HCT116 (cell line): ENCODE measurements around the gene RBM4B. TPM values are rescaled to one million over a fixed set of nuclear protein-coding genes. Genes with fewer than 3 reads are reported as not detected.

ENCODE experiments used
- ATAC-seq: fragments of 200-7000 bp; cut with Tn5 transposase; 2 replicates; pipeline ENCODE4 v1.9.1; 2020; ENCODE audit warnings: mild to moderate bottlenecking, moderate library complexity
- BruUV-seq: library from RNA; stranded (reverse); fragments of 400-500 nt; replicated peaks from 2 replicates; lab custom pipeline; 2021; lab: Mats Ljungman, UMichigan
- CTCF ChIA-PET: fragments of 300-600 bp; sonication (Branson Sonifier 250); formaldehyde crosslinking; loops from one replicate; lab custom pipeline; 2021; ENCODE audit warnings: antibody characterized with exemption; lab: Charles Lee
- POLR2A ChIA-PET: fragments of 300-600, 350-600 bp; sonication (Branson Sonifier 250); formaldehyde crosslinking; loops from one replicate; lab custom pipeline; 2021; ENCODE audit warnings: antibody characterized with exemption; lab: Charles Lee
- RAD21 ChIA-PET, 2 experiments: fragments of 300-600 bp; sonication (Branson Sonifier 250); formaldehyde crosslinking; loops; one replicate each; lab custom pipeline; 2023; ENCODE audit warnings: low total read pairs in 2 of 2; ENCODE audit not compliant: uncharacterized antibody in 2 of 2, unreplicated experiment in 2 of 2, low non-redundant PET in 1 of 2; lab: Charles Lee
- DNase-seq: peaks from one replicate; pipeline ENCODE4 v3.0.0-alpha.2; 2010; ENCODE audit warnings: low read depth, low spot score
- H2AFZ ChIP-seq: fragments of 200-600 bp; shearing (Covaris generic), sonication (generic); 2 replicates; pipeline ENCODE4 v1.6.1; 2017; ENCODE audit warnings: low read depth, mixed run types, mixed read lengths, antibody characterized with exemption, low read length; ENCODE audit not compliant: poor library complexity, severe bottlenecking
- H3K27ac ChIP-seq: 2 replicates; pipeline ENCODE4 v1.5.1; 2012; ENCODE audit warnings: low read depth, low read length
- H3K27me3 ChIP-seq: fragments of 200-600 bp; sonication (generic); 2 replicates; pipeline ENCODE4 v1.6.1; 2016; ENCODE audit warnings: mixed run types, low read length, mixed read lengths; ENCODE audit not compliant: insufficient read depth
- H3K36me3 ChIP-seq, 2 experiments: fragments of 200-500 bp in 1 of 2; fragments of 200-600 bp in 1 of 2; sonication (Bioruptor generic) in 1 of 2; sonication (generic) in 1 of 2; 2 replicates each; pipeline versions ENCODE4 v1.5.1 to v1.6.1; 2014 to 2016; ENCODE audit warnings: low read length in 2 of 2, inconsistent platforms in 1 of 2, mixed read lengths in 1 of 2, mixed run types in 1 of 2; ENCODE audit not compliant: insufficient read depth in 2 of 2, control insufficient read depth in 1 of 2
- H3K4me1 ChIP-seq, 2 experiments: fragments of 200-600 bp in 1 of 2; sonication (generic) in 1 of 2; 2 replicates each; pipeline versions ENCODE4 v1.5.1 to v1.6.1; 2012 to 2017; ENCODE audit warnings: low read length in 2 of 2, inconsistent platforms in 1 of 2, mild to moderate bottlenecking in 1 of 2, mixed read lengths in 1 of 2, mixed run types in 1 of 2, moderate library complexity in 1 of 2; ENCODE audit not compliant: insufficient read depth in 2 of 2, control insufficient read depth in 1 of 2
- H3K4me2 ChIP-seq: fragments of 200-600 bp; sonication (generic); 2 replicates; pipeline ENCODE4 v1.6.1; 2017; ENCODE audit warnings: mixed run types, low read length, mixed read lengths
- H3K4me3 ChIP-seq, 2 experiments: fragments of 200-600 bp in 1 of 2; sonication (generic) in 1 of 2; replicated peaks in 1 of 2; 2 replicates each; pipeline ENCODE4 v1.5.1; 2011 to 2016; ENCODE audit warnings: low read length in 2 of 2, control low read depth in 1 of 2, low read depth in 1 of 2, mild to moderate bottlenecking in 1 of 2, mixed read lengths in 1 of 2, mixed run types in 1 of 2
- H3K79me2 ChIP-seq: fragments of 200-600 bp; sonication (generic); 2 replicates; pipeline ENCODE4 v1.6.1; 2017; ENCODE audit warnings: mild to moderate bottlenecking, mixed run types, low read length, moderate library complexity, mixed read lengths; ENCODE audit not compliant: insufficient read depth
- H3K9ac ChIP-seq: fragments of 200-600 bp; sonication (generic); 2 replicates; pipeline ENCODE4 v1.6.1; 2016; ENCODE audit warnings: low read length, mixed read lengths
- H3K9me2 ChIP-seq: fragments of 200-600 bp; sonication (generic), shearing (Covaris generic); 2 replicates; pipeline ENCODE4 v1.6.1; 2017; ENCODE audit warnings: mixed run types, mild to moderate bottlenecking, moderate library complexity; ENCODE audit not compliant: insufficient read depth
- H3K9me3 ChIP-seq, 2 experiments: fragments of 200-500 bp in 1 of 2; fragments of 200-600 bp in 1 of 2; sonication (Bioruptor generic) in 1 of 2; sonication (generic) in 1 of 2; 2 replicates each; pipeline ENCODE4 v1.6.1; 2014 to 2017; ENCODE audit warnings: low read length in 2 of 2, mixed read lengths in 2 of 2, inconsistent platforms in 1 of 2, low read depth in 1 of 2, mild to moderate bottlenecking in 1 of 2, mixed run types in 1 of 2, moderate library complexity in 1 of 2; ENCODE audit not compliant: control insufficient read depth in 1 of 2, insufficient read depth in 1 of 2
- H4K20me1 ChIP-seq: fragments of 200-600 bp; sonication (generic), shearing (Covaris generic); 2 replicates; pipeline ENCODE4 v1.6.1; 2017; ENCODE audit warnings: mixed run types, mild to moderate bottlenecking, moderate library complexity; ENCODE audit not compliant: insufficient read depth
- CEBPB ChIP-seq: IDR thresholded peaks from 2 replicates; pipeline ENCODE4 v1.6.1; 2012; ENCODE audit warnings: low read depth
- EGR1 ChIP-seq: IDR thresholded peaks from 2 replicates; pipeline ENCODE4 v1.6.1; 2012; ENCODE audit warnings: low read depth
- ELF1 ChIP-seq: IDR thresholded peaks from 2 replicates; pipeline ENCODE4 v1.6.1; 2012; ENCODE audit warnings: low read depth, borderline replicate concordance
- EZH2 ChIP-seq: fragments of 200-600 bp; sonication (generic); IDR thresholded peaks from 2 replicates; pipeline ENCODE4 v1.6.1; 2017; ENCODE audit warnings: antibody characterized with exemption, mixed run types
- EZH2phosphoT487 ChIP-seq: fragments of 200-600 bp; IDR thresholded peaks from 2 replicates; pipeline ENCODE4 v1.6.1; 2018; ENCODE audit warnings: antibody characterized with exemption, borderline replicate concordance
- FOSL1 ChIP-seq: IDR thresholded peaks from 2 replicates; pipeline ENCODE4 v1.6.1; 2012; ENCODE audit warnings: low read depth
- JUND ChIP-seq: IDR thresholded peaks from 2 replicates; pipeline ENCODE4 v1.6.1; 2012
- POLR2A ChIP-seq: IDR thresholded peaks from 2 replicates; pipeline ENCODE4 v1.7.0; 2011; ENCODE audit warnings: borderline replicate concordance; ENCODE audit not compliant: insufficient read depth, insufficient read length; ENCODE audit errors: extremely low read depth
- SIN3A ChIP-seq: IDR thresholded peaks from 2 replicates; pipeline ENCODE4 v1.6.1; 2012; ENCODE audit warnings: low read depth
- SP1 ChIP-seq: IDR thresholded peaks from 2 replicates; pipeline ENCODE4 v1.6.1; 2012; ENCODE audit warnings: low read depth
- SRF ChIP-seq: IDR thresholded peaks from 2 replicates; pipeline ENCODE4 v1.6.1; 2012; ENCODE audit warnings: low read depth
- TCF7L2 ChIP-seq: IDR thresholded peaks from 2 replicates; pipeline ENCODE4 v1.7.0; 2011; ENCODE audit warnings: borderline replicate concordance, inconsistent platforms; ENCODE audit not compliant: insufficient read depth, insufficient read length; ENCODE audit errors: extremely low read depth
- ZFX ChIP-seq: fragments of 450-650 bp; IDR thresholded peaks from 2 replicates; pipeline ENCODE4 v1.6.1; 2017
- intact Hi-C: fragments of 100-400 bp; cut with micrococcal nuclease; formaldehyde crosslinking; loops from 2 replicates; pipeline ENCODE4 v1.10.0; 2022
- total RNA-seq: library from RNA; stranded (reverse); gene quantifications from one replicate; pipeline ENCODE4 v1.2.1, GENCODE V29; 2021; ENCODE audit not compliant: unreplicated experiment
- TF ChIP-seq, protein P1 (sequence below): IDR thresholded peaks from 2 replicates; pipeline ENCODE4 v1.6.1; 2011; ENCODE audit warnings: mild to moderate bottlenecking, low read length, moderate library complexity; ENCODE audit not compliant: insufficient replicate concordance; ENCODE audit errors: extremely low read depth
- TF ChIP-seq, protein P2 (sequence below): IDR thresholded peaks from 2 replicates; pipeline ENCODE4 v1.6.1; 2012
- TF ChIP-seq, protein P3 (sequence below), 3 experiments: fragments of 200-600 bp in 1 of 3; sonication (generic) in 1 of 3; IDR thresholded peaks in 2 of 3; conservative IDR thresholded peaks in 1 of 3; 2 replicates each; pipeline ENCODE4 v1.5.1; 2012 to 2017; ENCODE audit warnings: low read depth in 2 of 3, low read length in 2 of 3, antibody characterized with exemption in 1 of 3, borderline replicate concordance in 1 of 3, control low read depth in 1 of 3, mild to moderate bottlenecking in 1 of 3, mixed read lengths in 1 of 3, mixed run types in 1 of 3, moderate library complexity in 1 of 3; ENCODE audit not compliant: insufficient read depth in 1 of 3
- TF ChIP-seq, protein P4 (sequence below): IDR thresholded peaks from 2 replicates; pipeline ENCODE4 v1.6.1; 2012; ENCODE audit warnings: low read depth

RBM4B gene
- total RNA-seq, 1 experiment from 2014 or later: 18.1 TPM

DNA sequence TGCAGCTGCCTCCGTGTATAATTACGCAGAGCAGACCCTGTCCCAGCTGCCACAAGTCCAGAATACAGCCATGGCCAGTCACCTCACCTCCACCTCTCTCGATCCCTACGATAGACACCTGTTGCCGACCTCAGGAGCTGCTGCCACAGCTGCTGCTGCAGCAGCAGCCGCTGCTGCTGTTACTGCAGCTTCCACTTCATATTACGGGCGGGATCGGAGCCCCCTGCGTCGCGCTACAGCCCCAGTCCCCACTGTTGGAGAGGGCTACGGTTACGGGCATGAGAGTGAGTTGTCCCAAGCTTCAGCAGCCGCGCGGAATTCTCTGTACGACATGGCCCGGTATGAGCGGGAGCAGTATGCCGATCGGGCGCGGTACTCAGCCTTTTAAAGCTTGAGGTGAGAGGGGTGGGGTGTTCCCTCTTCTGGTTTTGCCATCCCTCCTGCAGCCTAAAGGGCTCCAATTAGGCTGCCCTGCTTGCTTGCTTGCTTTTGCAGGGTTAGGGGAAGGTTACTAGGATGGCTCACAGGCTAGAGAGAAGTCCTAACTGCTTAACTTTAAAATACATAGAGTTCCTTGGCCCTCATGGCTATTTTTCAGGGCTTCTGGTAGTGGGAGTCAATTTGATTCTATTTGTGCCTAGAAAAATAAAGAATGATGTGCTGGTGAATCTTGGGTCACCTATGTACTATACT lies 33.8 kb downstream of the RBM4B start (continued):
- TF ChIP-seq, protein P1, sequence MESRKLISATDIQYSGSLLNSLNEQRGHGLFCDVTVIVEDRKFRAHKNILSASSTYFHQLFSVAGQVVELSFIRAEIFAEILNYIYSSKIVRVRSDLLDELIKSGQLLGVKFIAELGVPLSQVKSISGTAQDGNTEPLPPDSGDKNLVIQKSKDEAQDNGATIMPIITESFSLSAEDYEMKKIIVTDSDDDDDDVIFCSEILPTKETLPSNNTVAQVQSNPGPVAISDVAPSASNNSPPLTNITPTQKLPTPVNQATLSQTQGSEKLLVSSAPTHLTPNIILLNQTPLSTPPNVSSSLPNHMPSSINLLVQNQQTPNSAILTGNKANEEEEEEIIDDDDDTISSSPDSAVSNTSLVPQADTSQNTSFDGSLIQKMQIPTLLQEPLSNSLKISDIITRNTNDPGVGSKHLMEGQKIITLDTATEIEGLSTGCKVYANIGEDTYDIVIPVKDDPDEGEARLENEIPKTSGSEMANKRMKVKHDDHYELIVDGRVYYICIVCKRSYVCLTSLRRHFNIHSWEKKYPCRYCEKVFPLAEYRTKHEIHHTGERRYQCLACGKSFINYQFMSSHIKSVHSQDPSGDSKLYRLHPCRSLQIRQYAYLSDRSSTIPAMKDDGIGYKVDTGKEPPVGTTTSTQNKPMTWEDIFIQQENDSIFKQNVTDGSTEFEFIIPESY: no peak
- TF ChIP-seq ZFX: no peak
- TF ChIP-seq, all 23 proteins: peak for 0

DNA sequence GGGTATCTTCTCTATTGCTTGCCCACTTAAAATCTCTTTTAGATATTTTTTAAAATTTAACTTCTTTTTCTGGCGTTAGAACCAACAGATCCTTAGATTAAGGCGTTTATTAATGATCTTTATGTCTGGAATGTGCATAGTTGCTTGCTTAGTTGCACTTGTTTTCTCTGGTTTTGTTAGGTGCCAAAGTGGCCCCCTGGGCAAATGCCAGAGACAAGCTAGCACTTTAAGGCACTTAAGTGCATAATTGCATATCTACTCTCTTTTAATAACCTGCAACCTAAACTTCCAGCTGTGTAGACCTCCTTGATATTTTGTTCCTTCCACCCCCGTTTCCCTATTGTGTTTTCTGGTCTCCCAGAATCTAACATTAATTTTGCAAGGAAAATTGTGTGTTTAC lies 35.9 kb downstream of the RBM4B start:
- Histone ChIP-seq H3K27ac (no peak overlapping the region), H3K9me2 (no peaks in the 10 kb centered on the region), H3K79me2 (peaks cover 98% of the 10 kb centered on the region), H3K9ac (no peak overlapping the region), H3K27me3 (no peaks in the 10 kb centered on the region), H4K20me1 (peaks cover 54% of the 10 kb centered on the region), H3K4me1 (peaks cover 4 to 23% of the 10 kb centered on the region in 2 experiments), H3K4me3 (no peak overlapping the region), H3K36me3 (peaks cover 62 to 76% of the 10 kb centered on the region in 2 experiments)
- POLR2A ChIA-PET: no interaction called here
- ATAC-seq: no peak
- no peak for TF ChIP-seq FOSL1
- TF ChIP-seq EGR1: no peak
- no peak for TF ChIP-seq SRF
- TF ChIP-seq, protein P2, sequence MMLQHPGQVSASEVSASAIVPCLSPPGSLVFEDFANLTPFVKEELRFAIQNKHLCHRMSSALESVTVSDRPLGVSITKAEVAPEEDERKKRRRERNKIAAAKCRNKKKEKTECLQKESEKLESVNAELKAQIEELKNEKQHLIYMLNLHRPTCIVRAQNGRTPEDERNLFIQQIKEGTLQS: no peak
- no peak for TF ChIP-seq JUND
- no peak for TF ChIP-seq ELF1
- TF ChIP-seq, protein P3, sequence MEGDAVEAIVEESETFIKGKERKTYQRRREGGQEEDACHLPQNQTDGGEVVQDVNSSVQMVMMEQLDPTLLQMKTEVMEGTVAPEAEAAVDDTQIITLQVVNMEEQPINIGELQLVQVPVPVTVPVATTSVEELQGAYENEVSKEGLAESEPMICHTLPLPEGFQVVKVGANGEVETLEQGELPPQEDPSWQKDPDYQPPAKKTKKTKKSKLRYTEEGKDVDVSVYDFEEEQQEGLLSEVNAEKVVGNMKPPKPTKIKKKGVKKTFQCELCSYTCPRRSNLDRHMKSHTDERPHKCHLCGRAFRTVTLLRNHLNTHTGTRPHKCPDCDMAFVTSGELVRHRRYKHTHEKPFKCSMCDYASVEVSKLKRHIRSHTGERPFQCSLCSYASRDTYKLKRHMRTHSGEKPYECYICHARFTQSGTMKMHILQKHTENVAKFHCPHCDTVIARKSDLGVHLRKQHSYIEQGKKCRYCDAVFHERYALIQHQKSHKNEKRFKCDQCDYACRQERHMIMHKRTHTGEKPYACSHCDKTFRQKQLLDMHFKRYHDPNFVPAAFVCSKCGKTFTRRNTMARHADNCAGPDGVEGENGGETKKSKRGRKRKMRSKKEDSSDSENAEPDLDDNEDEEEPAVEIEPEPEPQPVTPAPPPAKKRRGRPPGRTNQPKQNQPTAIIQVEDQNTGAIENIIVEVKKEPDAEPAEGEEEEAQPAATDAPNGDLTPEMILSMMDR (IDR thresholded peaks at IDR 0.05 in 2 of 3, conservative IDR thresholded peaks at IDR 0.05 in 1 of 3; ENCODE audit: borderline replicate concordance in 1 of 3, insufficient read depth in 1 of 3, low read depth in 2 of 3, low read length in 2 of 3): no peak
- TF ChIP-seq SP1: no peak
- TF ChIP-seq SIN3A: no peak
- TF ChIP-seq, protein P4, sequence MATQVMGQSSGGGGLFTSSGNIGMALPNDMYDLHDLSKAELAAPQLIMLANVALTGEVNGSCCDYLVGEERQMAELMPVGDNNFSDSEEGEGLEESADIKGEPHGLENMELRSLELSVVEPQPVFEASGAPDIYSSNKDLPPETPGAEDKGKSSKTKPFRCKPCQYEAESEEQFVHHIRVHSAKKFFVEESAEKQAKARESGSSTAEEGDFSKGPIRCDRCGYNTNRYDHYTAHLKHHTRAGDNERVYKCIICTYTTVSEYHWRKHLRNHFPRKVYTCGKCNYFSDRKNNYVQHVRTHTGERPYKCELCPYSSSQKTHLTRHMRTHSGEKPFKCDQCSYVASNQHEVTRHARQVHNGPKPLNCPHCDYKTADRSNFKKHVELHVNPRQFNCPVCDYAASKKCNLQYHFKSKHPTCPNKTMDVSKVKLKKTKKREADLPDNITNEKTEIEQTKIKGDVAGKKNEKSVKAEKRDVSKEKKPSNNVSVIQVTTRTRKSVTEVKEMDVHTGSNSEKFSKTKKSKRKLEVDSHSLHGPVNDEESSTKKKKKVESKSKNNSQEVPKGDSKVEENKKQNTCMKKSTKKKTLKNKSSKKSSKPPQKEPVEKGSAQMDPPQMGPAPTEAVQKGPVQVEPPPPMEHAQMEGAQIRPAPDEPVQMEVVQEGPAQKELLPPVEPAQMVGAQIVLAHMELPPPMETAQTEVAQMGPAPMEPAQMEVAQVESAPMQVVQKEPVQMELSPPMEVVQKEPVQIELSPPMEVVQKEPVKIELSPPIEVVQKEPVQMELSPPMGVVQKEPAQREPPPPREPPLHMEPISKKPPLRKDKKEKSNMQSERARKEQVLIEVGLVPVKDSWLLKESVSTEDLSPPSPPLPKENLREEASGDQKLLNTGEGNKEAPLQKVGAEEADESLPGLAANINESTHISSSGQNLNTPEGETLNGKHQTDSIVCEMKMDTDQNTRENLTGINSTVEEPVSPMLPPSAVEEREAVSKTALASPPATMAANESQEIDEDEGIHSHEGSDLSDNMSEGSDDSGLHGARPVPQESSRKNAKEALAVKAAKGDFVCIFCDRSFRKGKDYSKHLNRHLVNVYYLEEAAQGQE: no peak
- TF ChIP-seq POLR2A: no peak
- no peak for TF ChIP-seq CEBPB
- no peak for TF ChIP-seq EZH2
- no peak for TF ChIP-seq TCF7L2
- no peak for TF ChIP-seq EZH2phosphoT487
- TF ChIP-seq, all 23 proteins: peak for 0
- Histone ChIP-seq H3K9me3 (no peaks in the 10 kb centered on the region), H2AFZ (no peak overlapping the region), H3K4me2 (no peak overlapping the region)
- BruUV-seq: no TSS peak
- ChIA-PET CTCF (no interaction called here), RAD21 (no interaction called here)
- intact Hi-C loops: no loop called here
- no peak for DNase-seq
